GM18507 (cell line): ENCODE results near the gene PLEKHO1.

Experiments
- DNase-seq: peaks from one replicate; pipeline ENCODE4 v3.0.0; 2011; ENCODE audit warnings: low read depth; ENCODE audit not compliant: insufficient read length; ENCODE audit errors: extremely low spot score
- FAIRE-seq: peaks from 2 replicates; lab custom pipeline; 2011; peaks lifted over from hg19 to GRCh38; lab: Jason Lieb, UNC

The PLEKHO1 gene

GRCh38 chr1:150146849-150147542 is 2.7 kb upstream of the PLEKHO1 start:
- no peak for DNase-seq
- FAIRE-seq = no peak

- FAIRE-seq = peak; percentile 60
- DNase-seq = no peak
These were observed 862 bp upstream of the PLEKHO1 start for GRCh38 chr1:150148837-150149270.

GRCh38 chr1:150150133-150151021 is 661 bp downstream of the PLEKHO1 start:
- FAIRE-seq = no peak
- no peak for DNase-seq

- DNase-seq (no peak), FAIRE-seq (peak; percentile 82)
These were observed 1.8 kb downstream of the PLEKHO1 start for GRCh38 chr1:150151291-150152181.

GRCh38 chr1:150152182-150152536 is 2.4 kb downstream of the PLEKHO1 start:
- FAIRE-seq (peak; percentile 9), DNase-seq (no peak)

GRCh38 chr1:150152772-150153456 is 3.2 kb downstream of the PLEKHO1 start:
- no peak for DNase-seq

GRCh38 chr1:150154143-150154542 is 4.4 kb downstream of the PLEKHO1 start:
- DNase-seq (no peak), FAIRE-seq (no peak)

More at GRCh38 chr1:150152772-150153456, 3.2 kb downstream of the PLEKHO1 start:
- no peak for FAIRE-seq

- FAIRE-seq = no peak
- no peak for DNase-seq
These were observed 5.8 kb downstream of the PLEKHO1 start for GRCh38 chr1:150155413-150156071.

GRCh38 chr1:150156868-150157603 is 7.3 kb downstream of the PLEKHO1 start:
- no peak for FAIRE-seq
- no peak for DNase-seq

- no peak for DNase-seq
These were observed 9.8 kb downstream of the PLEKHO1 start for GRCh38 chr1:150159550-150159949.

GRCh38 chr1:150160964-150161621 is 11.4 kb downstream of the PLEKHO1 start:
- DNase-seq (no peak), FAIRE-seq (no peak)

More at GRCh38 chr1:150159550-150159949, 9.8 kb downstream of the PLEKHO1 start:
- FAIRE-seq = peak; percentile 74

- FAIRE-seq = peak; percentile 78
- no peak for DNase-seq
These were observed 12.2 kb downstream of the PLEKHO1 start for GRCh38 chr1:150161747-150162581.

- FAIRE-seq (no peak), DNase-seq (no peak)
These were observed 12.8 kb downstream of the PLEKHO1 start for GRCh38 chr1:150162582-150162861.

- FAIRE-seq (peak; percentile 91), DNase-seq (no peak)
These were observed 13.4 kb downstream of the PLEKHO1 start for GRCh38 chr1:150162862-150163706.

GRCh38 chr1:150164224-150164623 is 14.5 kb downstream of the PLEKHO1 start:
- DNase-seq = no peak
- FAIRE-seq = no peak

GRCh38 chr1:150164779-150165178 is 15.1 kb downstream of the PLEKHO1 start:
- DNase-seq (no peak), FAIRE-seq (no peak)
